ENCODE data around the gene NOTCH1.

NOTCH1 gene

GRCh38 chr9:136572003-136572827, 26.4 kb upstream of the NOTCH1 start:
- Mint-ChIP-seq H3K4me1 (ENCODE audit: low read depth) (peaks cover 49% of the 10 kb centered on the region), H3K27ac (peak overlapping the region; percentile 34), H3K9me3 (no peaks in the 10 kb centered on the region), H3K27me3 (peaks cover 23% of the 10 kb centered on the region), H3K4me3 (no peak overlapping the region), H3K36me3 (ENCODE audit: low read depth) (no peaks in the 10 kb centered on the region)
- intact Hi-C loops (cut with micrococcal nuclease), result no loop called here

DNA sequence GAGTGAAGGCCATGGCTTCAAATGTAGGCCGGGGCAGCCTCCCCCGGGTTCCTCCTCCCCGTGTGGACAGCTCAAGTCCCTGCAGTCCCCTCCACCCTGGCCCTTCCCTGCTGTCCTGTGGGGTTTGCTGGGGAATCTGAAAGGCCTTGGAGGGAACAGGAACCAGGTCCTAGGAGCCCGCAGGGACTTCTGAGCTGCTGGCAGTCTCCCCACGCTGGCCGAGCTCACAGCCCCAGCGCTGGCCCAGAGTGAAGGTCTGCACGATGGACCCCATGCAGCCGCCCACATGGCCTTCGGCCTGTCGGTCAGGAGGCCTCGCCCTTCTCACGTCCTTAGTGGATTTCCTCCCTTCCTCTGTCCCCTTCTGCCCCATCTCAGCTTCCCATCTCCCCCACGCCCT, 25.7 kb upstream of the NOTCH1 start:
- intact Hi-C loops (cut with micrococcal nuclease), result no loop called here

DNA sequence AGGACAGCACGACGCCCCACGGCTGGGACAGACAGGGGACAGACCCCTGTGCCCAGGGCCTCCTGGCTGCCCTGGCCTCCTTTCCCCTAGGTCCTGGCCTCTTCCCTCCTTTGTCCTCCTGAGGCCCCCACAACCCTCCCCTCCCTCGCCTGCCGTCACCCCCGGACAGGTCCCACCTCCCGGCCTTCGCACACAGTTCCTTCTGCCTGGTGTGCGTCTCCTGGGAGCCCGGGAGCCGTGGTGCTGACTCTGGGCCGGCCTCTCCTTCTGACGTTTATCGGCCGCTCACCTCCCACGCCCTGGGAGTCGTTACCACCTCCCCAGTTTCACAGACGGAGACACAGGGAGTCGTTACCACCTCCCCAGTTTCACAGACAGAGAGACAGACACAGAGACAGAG, 25.1 kb upstream of the NOTCH1 start:
- peaks cover 23% of the 10 kb centered on the region for H3K27me3 Mint-ChIP-seq

More for the DNA sequence above, 25.7 kb upstream of the NOTCH1 start:
- H3K36me3 Mint-ChIP-seq (ENCODE audit: low read depth), result no peaks in the 10 kb centered on the region
- peak overlapping the region; percentile 34 for H3K27ac Mint-ChIP-seq
- H3K4me1 Mint-ChIP-seq (ENCODE audit: low read depth), result peaks cover 51% of the 10 kb centered on the region
- no peaks in the 10 kb centered on the region for H3K9me3 Mint-ChIP-seq
- H3K4me3 Mint-ChIP-seq, result no peak overlapping the region
- H3K27me3 Mint-ChIP-seq, result peaks cover 26% of the 10 kb centered on the region

DNA sequence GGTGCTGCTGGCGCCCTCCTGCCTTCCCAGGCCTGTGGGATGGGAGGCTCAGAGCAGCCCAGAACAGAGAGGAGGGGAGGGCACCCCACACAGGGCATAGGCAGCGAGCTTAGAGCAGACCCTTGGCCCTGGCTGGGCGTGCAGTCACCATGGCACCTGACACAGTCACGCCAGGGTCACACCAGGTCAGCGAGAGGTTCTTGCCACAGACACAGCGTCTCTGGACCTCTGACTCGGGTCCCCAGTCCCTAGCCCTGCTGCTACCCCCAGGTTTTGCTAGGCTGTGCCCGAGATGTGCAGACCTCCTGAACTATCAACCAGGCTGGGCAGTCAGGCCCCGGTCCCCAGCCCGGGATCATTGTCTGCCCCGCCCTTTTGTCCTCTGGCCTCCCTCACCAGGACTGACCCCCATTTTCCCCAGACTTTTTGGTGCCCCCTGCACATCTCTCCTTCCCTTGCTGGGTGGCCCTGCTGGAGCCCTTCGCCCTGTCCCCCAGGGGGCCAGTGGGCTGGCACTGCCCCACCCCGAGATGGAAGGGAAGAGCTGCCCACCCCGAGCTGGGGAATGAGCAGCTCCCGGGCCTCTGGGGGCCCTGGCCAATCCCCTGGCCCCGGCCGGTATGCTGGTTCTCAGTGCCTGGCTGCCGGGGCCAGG, 24.5 kb upstream of the NOTCH1 start:
- Mint-ChIP-seq H3K27me3 (peaks cover 23% of the 10 kb centered on the region), H3K4me3 (no peak overlapping the region), H3K36me3 (ENCODE audit: low read depth) (no peaks in the 10 kb centered on the region), H3K4me1 (ENCODE audit: low read depth) (peaks cover 56% of the 10 kb centered on the region), H3K9me3 (no peaks in the 10 kb centered on the region), H3K27ac (no peak overlapping the region)
- intact Hi-C loops (cut with micrococcal nuclease), result no loop called here

More for the DNA sequence above, 25.1 kb upstream of the NOTCH1 start:
- no peaks in the 10 kb centered on the region for H3K36me3 Mint-ChIP-seq (ENCODE audit: low read depth)
- peak overlapping the region; percentile 34 for H3K27ac Mint-ChIP-seq
- no peaks in the 10 kb centered on the region for H3K9me3 Mint-ChIP-seq
- intact Hi-C loops (cut with micrococcal nuclease), result no loop called here
- peaks cover 51% of the 10 kb centered on the region for H3K4me1 Mint-ChIP-seq (ENCODE audit: low read depth)
- no peak overlapping the region for H3K4me3 Mint-ChIP-seq

- no peaks in the 10 kb centered on the region for H3K9me3 Mint-ChIP-seq
- H3K4me1 Mint-ChIP-seq (ENCODE audit: low read depth), result peaks cover 63% of the 10 kb centered on the region
- H3K27me3 Mint-ChIP-seq, result peaks cover 22% of the 10 kb centered on the region
- no peaks in the 10 kb centered on the region for H3K36me3 Mint-ChIP-seq (ENCODE audit: low read depth)
- H3K4me3 Mint-ChIP-seq, result no peak overlapping the region
- intact Hi-C loops (cut with micrococcal nuclease), result no loop called here
- H3K27ac Mint-ChIP-seq, result no peak overlapping the region
Measured at GRCh38 chr9:136569526-136570148, 23.8 kb upstream of the NOTCH1 start.

DNA sequence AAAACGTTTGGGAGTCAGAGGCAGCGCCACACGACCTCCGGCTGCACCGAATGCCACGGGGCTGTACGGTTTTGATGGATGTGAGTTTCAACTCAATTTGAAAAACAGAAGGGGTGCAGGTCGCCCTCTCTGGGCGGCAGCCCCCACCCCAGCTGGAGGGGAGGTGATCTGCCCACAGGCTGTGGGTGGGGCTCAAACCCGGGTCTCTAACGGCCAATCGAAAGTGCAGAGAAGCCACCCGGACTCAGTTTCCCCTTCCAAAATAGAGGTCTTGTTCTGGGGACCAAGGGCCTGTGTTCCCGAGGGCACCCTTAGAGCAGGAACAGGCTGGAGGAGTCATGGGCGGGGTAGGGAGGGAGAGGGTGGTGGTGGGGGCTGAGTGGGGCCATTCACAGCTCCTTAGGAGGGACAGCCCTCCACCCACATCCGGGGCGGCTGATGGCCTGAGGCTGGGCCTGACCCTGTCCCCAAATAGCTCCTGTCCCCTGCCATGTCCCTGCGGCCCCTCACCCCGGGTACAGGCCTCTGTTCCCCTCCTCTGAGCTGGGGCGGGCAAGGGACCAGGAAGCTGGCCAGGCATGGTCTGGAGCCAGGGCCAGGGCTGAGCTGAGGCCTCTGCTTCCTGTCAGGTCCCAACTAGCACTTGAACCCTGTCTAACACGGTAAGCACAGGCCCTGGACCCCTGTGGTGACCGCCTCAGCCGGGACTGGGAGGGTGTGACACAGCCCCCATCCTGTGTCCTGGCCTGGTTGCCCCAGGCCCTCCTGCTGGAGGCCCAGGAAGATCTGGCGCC, 22.6 kb upstream of the NOTCH1 start:
- H3K4me1 Mint-ChIP-seq (ENCODE audit: low read depth), result peaks cover 75% of the 10 kb centered on the region
- no peaks in the 10 kb centered on the region for H3K9me3 Mint-ChIP-seq
- peaks cover 19% of the 10 kb centered on the region for H3K27me3 Mint-ChIP-seq
- H3K27ac Mint-ChIP-seq, result no peak overlapping the region
- H3K36me3 Mint-ChIP-seq (ENCODE audit: low read depth), result no peaks in the 10 kb centered on the region
- intact Hi-C loops (cut with micrococcal nuclease), result no loop called here
- no peak overlapping the region for H3K4me3 Mint-ChIP-seq

- Mint-ChIP-seq H3K36me3 (ENCODE audit: low read depth) (no peaks in the 10 kb centered on the region), H3K4me3 (no peak overlapping the region), H3K27me3 (peaks cover 16% of the 10 kb centered on the region), H3K27ac (no peak overlapping the region), H3K9me3 (no peaks in the 10 kb centered on the region), H3K4me1 (ENCODE audit: low read depth) (peaks cover 78% of the 10 kb centered on the region)
- intact Hi-C loops (cut with micrococcal nuclease), result no loop called here
Measured at GRCh38 chr9:136567651-136568287, 21.9 kb upstream of the NOTCH1 start.

GRCh38 chr9:136566901-136567300, 21.1 kb upstream of the NOTCH1 start:
- Mint-ChIP-seq H3K9me3 (no peaks in the 10 kb centered on the region), H3K27ac (peak overlapping the region; percentile 51), H3K27me3 (peaks cover 10% of the 10 kb centered on the region), H3K36me3 (ENCODE audit: low read depth) (no peaks in the 10 kb centered on the region), H3K4me3 (no peak overlapping the region), H3K4me1 (ENCODE audit: low read depth) (peaks cover 80% of the 10 kb centered on the region)
- intact Hi-C loops (cut with micrococcal nuclease), result no loop called here

- no peaks in the 10 kb centered on the region for H3K9me3 Mint-ChIP-seq
- no peak overlapping the region for H3K4me3 Mint-ChIP-seq
- peak overlapping the region; percentile 51 for H3K27ac Mint-ChIP-seq
- peaks cover 6% of the 10 kb centered on the region for H3K27me3 Mint-ChIP-seq
- peaks cover 79% of the 10 kb centered on the region for H3K4me1 Mint-ChIP-seq (ENCODE audit: low read depth)
- no peaks in the 10 kb centered on the region for H3K36me3 Mint-ChIP-seq (ENCODE audit: low read depth)
- intact Hi-C loops (cut with micrococcal nuclease), result no loop called here
Measured at GRCh38 chr9:136566553-136566895, 20.7 kb upstream of the NOTCH1 start.

DNA sequence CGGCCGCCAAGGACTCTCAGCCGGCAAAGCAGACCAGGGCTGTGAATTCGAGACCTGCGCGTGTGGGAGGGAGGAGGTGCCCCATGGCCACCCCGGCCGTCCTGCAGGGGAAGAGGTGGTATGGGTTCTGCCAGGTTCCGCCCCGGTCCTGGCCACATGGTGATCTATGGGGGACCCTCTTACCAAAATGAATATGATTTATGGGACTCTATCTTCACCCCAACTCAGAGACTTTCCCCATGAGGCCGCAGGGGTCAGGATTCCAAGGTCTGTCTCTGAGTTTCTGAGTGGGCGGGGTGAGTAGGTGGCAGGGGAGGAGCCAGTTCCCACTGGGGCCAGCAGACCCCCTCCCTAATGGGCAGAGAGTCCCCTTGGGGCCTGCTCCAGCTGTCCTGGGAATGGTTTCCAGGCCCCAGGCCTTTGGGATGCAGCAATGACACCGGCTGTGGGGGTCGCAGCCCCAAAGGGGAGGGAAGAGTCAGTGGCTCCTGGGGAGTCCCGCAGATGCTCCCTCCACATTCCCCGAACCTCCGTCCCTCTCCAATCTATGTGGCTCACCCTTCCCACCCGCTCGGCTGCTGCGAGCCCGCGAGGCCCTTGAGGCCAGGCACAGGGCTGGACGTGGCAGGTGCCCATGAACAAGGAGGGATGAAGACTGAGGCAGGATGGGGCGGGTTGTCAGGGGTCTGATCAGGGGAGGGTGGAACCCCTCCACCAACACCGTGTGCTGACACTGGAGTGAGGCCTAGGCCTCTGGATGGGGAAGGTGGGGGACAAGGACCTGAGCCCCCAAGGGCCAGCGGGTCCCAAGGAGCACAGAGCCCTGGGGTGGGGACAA, 20.1 kb upstream of the NOTCH1 start:
- no peak overlapping the region for H3K4me3 Mint-ChIP-seq
- H3K9me3 Mint-ChIP-seq, result no peaks in the 10 kb centered on the region

DNA sequence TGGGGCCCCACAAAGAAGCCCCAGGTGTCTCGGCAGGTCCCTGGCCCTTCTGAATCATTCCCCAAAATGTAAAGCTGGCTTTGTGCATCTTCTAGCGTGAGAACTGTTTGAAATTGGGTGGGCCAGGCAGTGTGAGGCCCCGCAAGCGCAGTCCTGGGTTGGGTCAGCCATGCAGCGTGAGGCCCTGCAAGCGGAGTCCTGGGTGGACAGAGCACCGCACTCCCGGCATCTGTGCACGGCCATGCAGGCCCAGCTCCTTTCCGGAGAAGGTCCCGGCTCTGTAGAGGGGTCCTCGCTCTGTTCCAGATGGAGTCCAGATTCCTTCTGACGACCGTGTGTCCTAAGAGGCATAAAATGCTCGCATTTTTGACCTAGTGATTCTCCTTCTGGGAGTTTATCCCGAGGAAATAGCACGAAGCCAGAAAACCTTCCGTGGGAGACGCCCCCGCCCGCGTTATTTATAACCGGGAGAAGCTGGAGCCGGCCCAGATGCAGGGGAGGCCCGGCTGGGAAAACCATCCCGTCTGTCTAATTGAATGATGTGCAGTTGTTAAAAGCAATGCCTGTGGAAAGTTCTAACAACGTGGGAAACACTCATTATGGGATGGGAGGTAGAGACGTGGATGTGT, 19.4 kb upstream of the NOTCH1 start:
- Mint-ChIP-seq H3K27ac (peak overlapping the region; percentile 77), H3K4me1 (ENCODE audit: low read depth) (peaks cover 80% of the 10 kb centered on the region), H3K36me3 (ENCODE audit: low read depth) (no peaks in the 10 kb centered on the region), H3K27me3 (peaks cover 3% of the 10 kb centered on the region), H3K4me3 (peak overlapping the region; percentile 13), H3K9me3 (peaks cover 6% of the 10 kb centered on the region)
- intact Hi-C loops (cut with micrococcal nuclease), result no loop called here

More for the DNA sequence above, 20.1 kb upstream of the NOTCH1 start:
- intact Hi-C loops (cut with micrococcal nuclease), result no loop called here
- Mint-ChIP-seq H3K36me3 (ENCODE audit: low read depth) (no peaks in the 10 kb centered on the region), H3K4me1 (ENCODE audit: low read depth) (peaks cover 79% of the 10 kb centered on the region), H3K27ac (peak overlapping the region; percentile 77), H3K27me3 (peaks cover 6% of the 10 kb centered on the region)

GRCh38 chr9:136564379-136564988, 18.6 kb upstream of the NOTCH1 start:
- peaks cover 9% of the 10 kb centered on the region for H3K9me3 Mint-ChIP-seq
- H3K4me3 Mint-ChIP-seq, result peak overlapping the region; percentile 13
- H3K27me3 Mint-ChIP-seq, result peaks cover 3% of the 10 kb centered on the region
- peaks cover 81% of the 10 kb centered on the region for H3K4me1 Mint-ChIP-seq (ENCODE audit: low read depth)
- no peaks in the 10 kb centered on the region for H3K36me3 Mint-ChIP-seq (ENCODE audit: low read depth)
- H3K27ac Mint-ChIP-seq, result peak overlapping the region; percentile 77
- intact Hi-C loops (cut with micrococcal nuclease), result loop anchor here (1.0 kb wide), 1 partner anchor 23 kb away; no protein-coding TSS in a partner anchor
